Mesenchymal stem cell (in vitro differentiated cells and primary cell): ENCODE measurements around the gene PDE9A.
"Not testable (repeated sequence)": the region's sequence is repeated elsewhere in the genome, so short reads cannot be mapped to it uniquely, and the experiment has no call there.

ENCODE experiments used
- DNase-seq: peaks from one replicate; pipeline ENCODE4 v3.0.0-alpha.2; 2013
- H2AFZ ChIP-seq: one replicate; pipeline ENCODE4 v1.6.1; 2013; ENCODE audit warnings: low read depth, mild to moderate bottlenecking, control low read depth, inconsistent platforms, low read length, moderate library complexity
- H2AK5ac ChIP-seq: 2 replicates; pipeline ENCODE4 v1.6.1; 2013; ENCODE audit warnings: low read length, moderate library complexity, mild to moderate bottlenecking, inconsistent platforms; ENCODE audit not compliant: severe bottlenecking
- H2BK120ac ChIP-seq: one replicate; pipeline ENCODE4 v1.6.1; 2013; ENCODE audit warnings: low read depth, mild to moderate bottlenecking, inconsistent platforms, low read length, moderate library complexity
- H2BK12ac ChIP-seq, 2 experiments: one replicate each; pipeline ENCODE4 v1.6.1; 2013; ENCODE audit warnings: inconsistent platforms in 2 of 2, low read length in 2 of 2, mild to moderate bottlenecking in 2 of 2, moderate library complexity in 2 of 2, control low read depth in 1 of 2
- H2BK15ac ChIP-seq: one replicate; pipeline ENCODE4 v1.6.1; 2013; ENCODE audit warnings: mild to moderate bottlenecking, low read depth, inconsistent platforms; ENCODE audit not compliant: poor library complexity, severe bottlenecking
- H2BK5ac ChIP-seq: 2 replicates; pipeline ENCODE4 v1.6.1; 2013; ENCODE audit warnings: low read depth, mild to moderate bottlenecking, low read length, control low read depth, inconsistent platforms; ENCODE audit not compliant: poor library complexity, severe bottlenecking
- H3K14ac ChIP-seq, 2 experiments: one replicate each; pipeline ENCODE4 v1.6.1; 2013; ENCODE audit warnings: inconsistent platforms in 2 of 2, low read length in 2 of 2, control low read depth in 1 of 2, mild to moderate bottlenecking in 1 of 2, moderate library complexity in 1 of 2
- H3K18ac ChIP-seq, 2 experiments: one replicate each; pipeline ENCODE4 v1.6.1; 2013; ENCODE audit warnings: inconsistent platforms in 2 of 2, low read length in 2 of 2, control low read depth in 1 of 2, low read depth in 1 of 2, mild to moderate bottlenecking in 1 of 2
- H3K23ac ChIP-seq, 2 experiments: one replicate each; pipeline ENCODE4 v1.6.1; 2013; ENCODE audit warnings: inconsistent platforms in 2 of 2, low read length in 2 of 2, mild to moderate bottlenecking in 2 of 2, moderate library complexity in 2 of 2, control low read depth in 1 of 2
- H3K27ac ChIP-seq: 2 replicates; pipeline ENCODE4 v1.5.1; 2013; ENCODE audit warnings: mild to moderate bottlenecking, moderate library complexity, low read length, control low read depth, inconsistent platforms; ENCODE audit not compliant: poor library complexity, severe bottlenecking
- H3K27me3 ChIP-seq, 2 experiments: 2 replicates each; pipeline versions ENCODE4 v1.6.1 to v1.7.0; 2013; ENCODE audit warnings: low read length in 2 of 2, mild to moderate bottlenecking in 2 of 2, moderate library complexity in 2 of 2, control low read depth in 1 of 2, inconsistent platforms in 1 of 2; ENCODE audit not compliant: control insufficient read depth in 1 of 2, insufficient read depth in 1 of 2
- H3K36me3 ChIP-seq, 2 experiments: 2 replicates each; pipeline versions ENCODE4 v1.6.1 to v1.7.0; 2013; ENCODE audit warnings: low read length in 2 of 2, control low read depth in 1 of 2, inconsistent platforms in 1 of 2, low read depth in 1 of 2, mild to moderate bottlenecking in 1 of 2; ENCODE audit not compliant: insufficient read depth in 2 of 2, control insufficient read depth in 1 of 2
- H3K4ac ChIP-seq, 2 experiments: one replicate each; pipeline ENCODE4 v1.6.1; 2013; ENCODE audit warnings: inconsistent platforms in 2 of 2, low read length in 2 of 2, mild to moderate bottlenecking in 2 of 2, moderate library complexity in 2 of 2, control low read depth in 1 of 2, low read depth in 1 of 2
- H3K4me1 ChIP-seq: 2 replicates; pipeline ENCODE4 v1.6.1; 2013; ENCODE audit warnings: low read depth, low read length, control low read depth; ENCODE audit not compliant: control insufficient read depth, insufficient read depth
- H3K4me2 ChIP-seq: 2 replicates; pipeline ENCODE4 v1.6.1; 2013; ENCODE audit warnings: low read length, mild to moderate bottlenecking, inconsistent platforms; ENCODE audit not compliant: poor library complexity, severe bottlenecking
- H3K4me3 ChIP-seq, 2 experiments: 2 replicates each; pipeline versions ENCODE4 v1.5.1 to v1.7.0; 2013; ENCODE audit warnings: low read length in 2 of 2, mild to moderate bottlenecking in 2 of 2, control low read depth in 1 of 2, low read depth in 1 of 2; ENCODE audit not compliant: insufficient read depth in 1 of 2
- H3K79me1 ChIP-seq: replicated peaks from 2 replicates; pipeline ENCODE4 v1.6.1; 2013; ENCODE audit warnings: mild to moderate bottlenecking, control low read depth, low read length, inconsistent platforms; ENCODE audit not compliant: poor library complexity, severe bottlenecking
- H3K9ac ChIP-seq: 2 replicates; pipeline ENCODE4 v1.7.0; 2013; ENCODE audit warnings: mild to moderate bottlenecking, low read length, moderate library complexity
- H3K9me3 ChIP-seq: 2 replicates; pipeline ENCODE4 v1.7.0; 2013; ENCODE audit warnings: mild to moderate bottlenecking, low read length; ENCODE audit not compliant: control insufficient read depth
- H4K8ac ChIP-seq: one replicate; pipeline ENCODE4 v1.6.1; 2013; ENCODE audit warnings: inconsistent platforms, mild to moderate bottlenecking, low read length, moderate library complexity
- H4K91ac ChIP-seq: one replicate; pipeline ENCODE4 v1.6.1; 2013; ENCODE audit warnings: mild to moderate bottlenecking, low read length, inconsistent platforms
- WGBS: methylation state at CpG from one replicate; pipeline ENCODE4 v1.1.7; 2013; ENCODE audit warnings: mixed read lengths; 5-methylcytosine and 5-hydroxymethylcytosine counted together

Gene PDE9A

DNA sequence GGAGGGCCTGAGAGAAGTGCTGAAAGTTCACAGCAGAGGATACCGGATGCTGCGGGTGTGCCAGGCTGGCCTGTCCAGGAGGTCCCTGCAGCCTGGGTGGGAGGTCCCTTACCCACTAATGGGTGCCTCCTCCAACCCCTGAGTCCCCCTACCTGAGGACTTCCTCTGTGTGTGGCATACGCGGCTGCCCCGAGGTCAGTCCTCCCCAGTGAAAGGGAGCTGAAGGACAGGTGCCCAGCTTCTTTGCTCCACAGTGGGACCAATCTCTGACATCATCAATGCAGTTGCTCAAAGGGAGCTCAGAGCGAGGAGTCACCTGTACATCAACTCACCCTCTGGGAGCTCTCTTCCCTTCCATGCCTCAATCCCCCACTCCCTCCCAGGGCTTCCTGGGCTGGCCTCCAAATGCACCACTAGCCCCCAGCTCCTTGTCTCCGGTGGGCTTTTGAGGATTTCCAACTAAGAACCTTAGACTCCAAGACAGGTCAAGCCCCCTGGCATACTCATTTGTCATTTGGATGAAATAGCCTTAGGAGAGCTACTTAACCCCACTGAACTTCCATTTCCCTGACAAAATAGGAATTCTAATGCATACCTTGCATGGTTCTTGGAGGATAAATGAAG is 53.9 kb downstream of the PDE9A start:
- no peak overlapping the region for H3K4me2 ChIP-seq
- H3K27ac ChIP-seq: no peak overlapping the region
- H3K23ac ChIP-seq: no peak overlapping the region
- no peak overlapping the region for H2BK120ac ChIP-seq
- H2BK12ac ChIP-seq: no peak overlapping the region
- no peak overlapping the region for H4K91ac ChIP-seq
- no peak overlapping the region for H2BK5ac ChIP-seq
- H3K4ac ChIP-seq: no peak overlapping the region
- peaks cover 0 to 7% of the 10 kb centered on the region in 2 experiments for H3K36me3 ChIP-seq
- H2AK5ac ChIP-seq: no peak overlapping the region
- H3K27me3 ChIP-seq: peaks cover 0 to 20% of the 10 kb centered on the region in 2 experiments
- no peak overlapping the region for H3K18ac ChIP-seq
- H3K79me1 ChIP-seq: no peaks in the 10 kb centered on the region
- no peak overlapping the region for H2BK15ac ChIP-seq
- no peak overlapping the region for H3K9ac ChIP-seq
- no peak for DNase-seq
- peaks cover 5% of the 10 kb centered on the region for H3K9me3 ChIP-seq
- H4K8ac ChIP-seq: no peak overlapping the region
- peaks cover 8% of the 10 kb centered on the region for H3K4me1 ChIP-seq
- 94% methylated on average over 6 of the region's 7 CpGs for WGBS
- H2AFZ ChIP-seq: no peak overlapping the region
- H3K14ac ChIP-seq: no peak overlapping the region
- no peak overlapping the region for H3K4me3 ChIP-seq

DNA sequence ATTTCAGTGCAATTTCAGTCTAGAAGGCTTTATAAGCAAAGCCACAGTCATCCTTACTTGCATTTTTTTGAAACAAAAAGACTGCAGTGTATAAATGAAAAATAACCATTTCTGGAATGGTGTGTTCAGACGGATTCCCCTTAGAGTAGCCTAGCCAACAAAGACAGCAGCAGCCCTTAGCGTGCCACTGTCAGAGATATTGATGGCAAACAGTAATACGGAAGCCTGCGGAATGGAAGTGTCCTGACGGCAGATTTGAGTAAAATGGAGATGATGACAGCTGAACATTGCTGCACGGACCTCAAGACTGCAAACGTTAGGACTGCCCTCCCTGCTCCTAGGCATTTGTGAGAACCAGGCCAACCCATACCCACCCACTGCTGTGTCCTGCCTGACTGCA is 54.7 kb downstream of the PDE9A start:
- Histone ChIP-seq H2AFZ (no peak overlapping the region), H3K9me3 (no peaks in the 10 kb centered on the region), H4K8ac (no peak overlapping the region), H3K4me1 (peaks cover 8% of the 10 kb centered on the region), H3K4me2 (no peak overlapping the region), H2AK5ac (no peak overlapping the region), H3K4ac (no peak overlapping the region), H2BK15ac (no peak overlapping the region), H3K4me3 (no peak overlapping the region), H3K9ac (no peak overlapping the region), H3K27ac (no peak overlapping the region), H2BK5ac (no peak overlapping the region), H3K14ac (no peak overlapping the region), H2BK12ac (no peak overlapping the region), H3K23ac (no peak overlapping the region), H2BK120ac (no peak overlapping the region), H4K91ac (no peak overlapping the region), H3K79me1 (no peaks in the 10 kb centered on the region), H3K18ac (no peak overlapping the region), H3K27me3 (peaks cover 0 to 20% of the 10 kb centered on the region in 2 experiments), H3K36me3 (peaks cover 0 to 5% of the 10 kb centered on the region in 2 experiments)
- WGBS: 95% methylated on average over 7 of the region's 7 CpGs
- DNase-seq: no peak

DNA sequence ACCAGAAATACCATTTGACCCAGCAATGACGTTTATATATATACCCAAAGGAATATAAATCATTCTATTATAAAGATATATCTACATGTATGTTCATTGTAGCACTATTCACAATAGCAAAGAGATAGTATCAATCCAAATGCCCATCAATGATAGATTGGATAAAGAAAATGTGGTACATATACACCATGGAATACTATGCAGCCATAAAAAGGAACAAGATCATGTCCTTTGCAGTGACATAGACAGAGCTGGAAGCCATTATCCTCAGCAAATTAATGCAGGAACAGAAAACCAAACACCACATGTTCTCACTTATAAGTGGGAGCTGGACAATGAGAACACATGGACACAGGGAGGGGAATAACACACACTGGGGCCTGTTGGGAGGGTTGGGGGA is 55.5 kb downstream of the PDE9A start:
- WGBS: no CpG with 5 or more reads among the region's 1 CpG

DNA sequence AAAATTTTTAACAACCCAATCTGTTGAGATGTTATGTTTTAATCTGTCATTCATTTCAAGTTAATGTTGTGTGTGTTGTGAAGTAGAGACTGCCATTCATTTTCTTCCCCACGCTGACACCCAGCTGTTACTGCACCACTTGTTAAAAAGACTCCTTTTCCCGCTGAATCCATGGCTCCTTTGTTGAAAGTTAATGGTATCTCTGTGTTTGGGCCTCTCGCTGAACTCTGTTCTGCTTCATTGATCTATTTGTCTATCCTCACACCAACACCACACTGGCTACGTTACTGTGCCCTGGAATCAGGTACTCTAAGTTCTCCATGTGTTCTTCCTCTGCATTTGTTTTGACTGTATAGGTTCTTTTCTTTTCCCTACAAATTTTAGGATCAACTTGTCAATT is 58.2 kb downstream of the PDE9A start:
- 89% methylated on average over 3 of the region's 4 CpGs for WGBS
- no peak overlapping the region for H2BK120ac ChIP-seq
- no peak overlapping the region for H4K91ac ChIP-seq
- H3K27ac ChIP-seq: no peak overlapping the region
- H2BK15ac ChIP-seq: no peak overlapping the region
- H2AK5ac ChIP-seq: no peak overlapping the region
- no peak overlapping the region for H2BK12ac ChIP-seq
- H4K8ac ChIP-seq: no peak overlapping the region
- no peak overlapping the region for H3K4me2 ChIP-seq
- H3K9me3 ChIP-seq: no peaks in the 10 kb centered on the region
- no peak overlapping the region for H3K18ac ChIP-seq
- no peak overlapping the region for H3K4ac ChIP-seq
- DNase-seq: no peak
- no peak overlapping the region for H2BK5ac ChIP-seq
- H3K79me1 ChIP-seq: no peaks in the 10 kb centered on the region
- H3K27me3 ChIP-seq: peaks cover 0 to 3% of the 10 kb centered on the region in 2 experiments
- no peak overlapping the region for H3K9ac ChIP-seq
- H3K4me1 ChIP-seq: no peaks in the 10 kb centered on the region
- no peak overlapping the region for H2AFZ ChIP-seq
- no peak overlapping the region for H3K14ac ChIP-seq
- H3K36me3 ChIP-seq: no peaks in the 10 kb centered on the region
- no peak overlapping the region for H3K4me3 ChIP-seq
- no peak overlapping the region for H3K23ac ChIP-seq

More for the DNA sequence above, 55.5 kb downstream of the PDE9A start:
- not testable (repeated sequence) for H4K8ac ChIP-seq, H3K14ac ChIP-seq, H3K4me3 ChIP-seq, H3K18ac ChIP-seq, H3K23ac ChIP-seq, H2BK15ac ChIP-seq, H3K79me1 ChIP-seq, H3K9me3 ChIP-seq, H2AK5ac ChIP-seq, H3K36me3 ChIP-seq, H3K4me1 ChIP-seq, H3K9ac ChIP-seq, H2AFZ ChIP-seq, H2BK120ac ChIP-seq, H3K4me2 ChIP-seq, H4K91ac ChIP-seq, DNase-seq, H2BK5ac ChIP-seq, H3K27ac ChIP-seq, H2BK12ac ChIP-seq, H3K4ac ChIP-seq
- peaks cover 0 to 15% of the 10 kb centered on the region in 2 experiments for H3K27me3 ChIP-seq
